B cell (primary cell): ENCODE results near the gene TECTA. TPM values are rescaled to one million over a fixed set of nuclear protein-coding genes. Genes with fewer than 3 reads are reported as not detected.

Source experiments
- ATAC-seq: fragments of 200-7000 bp; cut with Tn5 transposase; one replicate; pipeline ENCODE4 v1.10.0; 2021; ENCODE audit warnings: low read depth, mild to moderate bottlenecking, moderate number of reproducible peaks, moderate library complexity
- CTCF ChIA-PET: fragments of 350-600 bp; sonication (Branson Sonifier 250); formaldehyde crosslinking; loops from one replicate; lab custom pipeline; 2021; ENCODE audit warnings: antibody characterized with exemption, inconsistent platforms; lab: Charles Lee
- POLR2A ChIA-PET: fragments of 350-600 bp; sonication (Branson Sonifier 250); formaldehyde crosslinking; loops from one replicate; lab custom pipeline; 2021; ENCODE audit warnings: antibody characterized with exemption; lab: Charles Lee
- DNase-seq: peaks from one replicate; pipeline ENCODE4 v3.0.0; 2013
- H2AFZ ChIP-seq: 2 replicates; pipeline ENCODE4 v1.6.1; 2012; ENCODE audit warnings: mild to moderate bottlenecking, low read depth, low read length; ENCODE audit not compliant: insufficient read depth, poor library complexity, severe bottlenecking
- H3K27ac ChIP-seq, 2 donors: 1 replicate in 1 of 2; 2 replicates in 1 of 2; pipeline ENCODE4 v1.5.1; 2012 to 2013; ENCODE audit warnings: low read length in 2 of 2, mild to moderate bottlenecking in 2 of 2, moderate library complexity in 1 of 2
- H3K27me3 ChIP-seq, 4 experiments: fragments of 200-600 bp in 1 of 4; sonication (generic) in 1 of 4; replicated peaks in 1 of 4; 1 replicate in 2 of 4; 2 replicates in 2 of 4; pipeline versions ENCODE4 v1.6.1 to v1.7.0; 2013 to 2016; ENCODE audit warnings: low read length in 3 of 4, mild to moderate bottlenecking in 2 of 4, mixed read lengths in 1 of 4, moderate library complexity in 1 of 4; ENCODE audit not compliant: insufficient read depth in 4 of 4, control insufficient read depth in 3 of 4; ENCODE audit errors: control extremely low read depth in 1 of 4
- H3K36me3 ChIP-seq, 2 experiments: replicated peaks in 1 of 2; 1 replicate in 1 of 2; 2 replicates in 1 of 2; pipeline versions ENCODE4 v1.6.1 to v1.7.1; 2013; ENCODE audit warnings: low read length in 1 of 2; ENCODE audit not compliant: insufficient read depth in 2 of 2, control insufficient read depth in 1 of 2; ENCODE audit errors: control extremely low read depth in 1 of 2, extremely low read depth in 1 of 2
- H3K4me1 ChIP-seq, 2 donors: fragments of 200-600 bp in 1 of 2; sonication (generic) in 1 of 2; 1 replicate in 1 of 2; 2 replicates in 1 of 2; pipeline versions ENCODE4 v1.5.1 to v1.6.1; 2013 to 2017; ENCODE audit warnings: low read length in 2 of 2; ENCODE audit not compliant: control insufficient read depth in 2 of 2, insufficient read depth in 2 of 2
- H3K4me2 ChIP-seq: replicated peaks from 2 replicates; pipeline ENCODE3; 2012; ENCODE audit warnings: mild to moderate bottlenecking, low read depth, low read length; ENCODE audit not compliant: poor library complexity, severe bottlenecking
- H3K4me3 ChIP-seq, 5 experiments: fragments of 200-600 bp in 1 of 5; sonication (generic) in 1 of 5; 1 replicate in 3 of 5; 2 replicates in 2 of 5; pipeline versions ENCODE4 v1.5.1 to v1.7.0; 2011 to 2016; ENCODE audit warnings: low read length in 4 of 5, mild to moderate bottlenecking in 4 of 5, low read depth in 2 of 5, control low read depth in 1 of 5, moderate library complexity in 1 of 5; ENCODE audit not compliant: insufficient read depth in 1 of 5; ENCODE audit errors: control extremely low read depth in 1 of 5, extremely low read depth in 1 of 5
- H3K79me2 ChIP-seq: fragments of 200-600 bp; sonication (generic); one replicate; pipeline ENCODE4 v1.6.0; 2016; ENCODE audit warnings: low read length; ENCODE audit not compliant: control insufficient read depth, insufficient read depth
- H3K9ac ChIP-seq: fragments of 200-600 bp; sonication (generic); 2 replicates; pipeline ENCODE4 v1.6.1; 2017; ENCODE audit warnings: mild to moderate bottlenecking, low read length, moderate library complexity
- H3K9me3 ChIP-seq, 3 donors: one replicate each; pipeline versions ENCODE4 v1.6.1 to v1.7.1; 2013; ENCODE audit warnings: low read length in 2 of 3; ENCODE audit not compliant: control insufficient read depth in 2 of 3, insufficient read depth in 1 of 3; ENCODE audit errors: control extremely low read depth in 1 of 3
- H4K20me1 ChIP-seq: 2 replicates; pipeline ENCODE4 v1.6.0; 2012; ENCODE audit warnings: mild to moderate bottlenecking, low read length; ENCODE audit not compliant: insufficient read depth, control insufficient read depth, poor library complexity, severe bottlenecking
- H3K27ac Mint-ChIP-seq: one replicate; pipeline ENCODE4 v1.8.0; 2021; ENCODE audit warnings: mixed read lengths
- H3K27me3 Mint-ChIP-seq: one replicate; pipeline ENCODE4 v1.8.0; 2021; ENCODE audit warnings: mixed read lengths
- H3K4me1 Mint-ChIP-seq: one replicate; pipeline ENCODE4 v1.8.0; 2021; ENCODE audit warnings: mixed read lengths
- H3K4me3 Mint-ChIP-seq: one replicate; pipeline ENCODE4 v1.8.0; 2021; ENCODE audit warnings: mixed read lengths
- H3K9me3 Mint-ChIP-seq: one replicate; pipeline ENCODE4 v1.8.0; 2022; ENCODE audit warnings: mixed read lengths; ENCODE audit not compliant: insufficient read depth
- CTCF ChIP-seq: fragments of 200-600 bp; IDR thresholded peaks from one replicate; pipeline ENCODE4 v1.8.0; 2022; ENCODE audit warnings: antibody characterized with exemption, mild to moderate bottlenecking
- EZH2 ChIP-seq: IDR thresholded peaks from 2 replicates; pipeline ENCODE4 v1.6.1; 2012; ENCODE audit warnings: borderline replicate concordance, low read depth, mild to moderate bottlenecking, moderate library complexity, low read length; ENCODE audit not compliant: insufficient read depth, poor library complexity, severe bottlenecking
- WGBS: methylation state at CpG from one replicate; pipeline ENCODE4 v1.1.5; 2013; ENCODE audit warnings: missing lambda C conversion rate; ENCODE audit not compliant: insufficient coverage; 5-methylcytosine and 5-hydroxymethylcytosine counted together
- intact Hi-C: fragments of 100-400 bp; cut with micrococcal nuclease; formaldehyde crosslinking; loops from one replicate; pipeline ENCODE4 v1.10.0; 2022
- polyA minus RNA-seq: library from RNA; depleted of rRNA, polyadenylated mRNA; stranded (reverse); fragments of >200 nt; gene quantifications from 2 replicates; pipeline ENCODE4 v1.2.3, GENCODE V29; 2012
- polyA plus RNA-seq: library from polyadenylated mRNA; depleted of rRNA; stranded (reverse); fragments of >200 nt; gene quantifications from 2 replicates; pipeline ENCODE4 v1.2.3, GENCODE V29; 2012
- total RNA-seq, 2 donors: library from RNA; stranded (reverse); fragments of 120-200 nt in 1 of 2; gene quantifications; 1 replicate in 1 of 2; 2 replicates in 1 of 2; pipeline versions ENCODE4 v1.2.3 to v1.2.4, GENCODE V29; 2013 to 2022

TECTA gene, protein sequence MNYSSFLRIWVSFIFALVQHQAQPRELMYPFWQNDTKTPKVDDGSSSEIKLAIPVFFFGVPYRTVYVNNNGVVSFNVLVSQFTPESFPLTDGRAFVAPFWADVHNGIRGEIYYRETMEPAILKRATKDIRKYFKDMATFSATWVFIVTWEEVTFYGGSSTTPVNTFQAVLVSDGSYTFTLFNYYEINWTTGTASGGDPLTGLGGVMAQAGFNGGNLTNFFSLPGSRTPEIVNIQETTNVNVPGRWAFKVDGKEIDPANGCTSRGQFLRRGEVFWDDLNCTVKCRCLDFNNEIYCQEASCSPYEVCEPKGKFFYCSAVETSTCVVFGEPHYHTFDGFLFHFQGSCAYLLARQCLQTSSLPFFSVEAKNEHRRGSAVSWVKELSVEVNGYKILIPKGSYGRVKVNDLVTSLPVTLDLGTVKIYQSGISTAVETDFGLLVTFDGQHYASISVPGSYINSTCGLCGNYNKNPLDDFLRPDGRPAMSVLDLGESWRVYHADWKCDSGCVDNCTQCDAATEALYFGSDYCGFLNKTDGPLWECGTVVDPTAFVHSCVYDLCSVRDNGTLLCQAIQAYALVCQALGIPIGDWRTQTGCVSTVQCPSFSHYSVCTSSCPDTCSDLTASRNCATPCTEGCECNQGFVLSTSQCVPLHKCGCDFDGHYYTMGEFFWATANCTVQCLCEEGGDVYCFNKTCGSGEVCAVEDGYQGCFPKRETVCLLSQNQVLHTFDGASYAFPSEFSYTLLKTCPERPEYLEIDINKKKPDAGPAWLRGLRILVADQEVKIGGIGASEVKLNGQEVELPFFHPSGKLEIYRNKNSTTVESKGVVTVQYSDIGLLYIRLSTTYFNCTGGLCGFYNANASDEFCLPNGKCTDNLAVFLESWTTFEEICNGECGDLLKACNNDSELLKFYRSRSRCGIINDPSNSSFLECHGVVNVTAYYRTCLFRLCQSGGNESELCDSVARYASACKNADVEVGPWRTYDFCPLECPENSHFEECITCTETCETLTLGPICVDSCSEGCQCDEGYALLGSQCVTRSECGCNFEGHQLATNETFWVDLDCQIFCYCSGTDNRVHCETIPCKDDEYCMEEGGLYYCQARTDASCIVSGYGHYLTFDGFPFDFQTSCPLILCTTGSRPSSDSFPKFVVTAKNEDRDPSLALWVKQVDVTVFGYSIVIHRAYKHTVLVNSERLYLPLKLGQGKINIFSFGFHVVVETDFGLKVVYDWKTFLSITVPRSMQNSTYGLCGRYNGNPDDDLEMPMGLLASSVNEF (N-terminal part only)
- 0.41 and 0.47 TPM in 2 replicates for total RNA-seq
- 0.14 TPM for total RNA-seq (2013)
- 0.33 and 0.51 TPM in 2 replicates for polyA plus RNA-seq
- 0.17 and 0.78 TPM in 2 replicates for polyA minus RNA-seq

DNA sequence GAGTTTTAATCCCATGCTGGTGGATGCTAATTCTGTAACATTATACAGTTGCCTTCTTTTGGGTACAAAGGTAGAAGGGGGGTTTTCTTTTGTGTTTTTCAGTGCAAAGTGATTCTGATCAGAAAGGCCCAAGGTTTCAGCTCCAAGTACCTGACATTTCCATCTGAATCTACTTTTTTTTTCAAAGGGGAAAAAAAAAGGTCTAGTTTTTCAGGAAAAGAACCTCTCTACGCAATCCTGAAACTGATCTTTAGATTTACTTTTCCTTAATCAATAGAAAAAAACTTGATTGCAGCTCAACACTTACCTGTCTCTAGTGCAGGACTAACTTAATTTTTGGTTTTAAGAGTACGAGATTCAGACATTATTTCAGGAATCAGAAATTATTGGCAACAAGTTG lies at the start of gene TECTA:
Gene TECTA (plus strand): TSS at position 301 of the 400 bp plus-strand sequence. CDS start 1,423 bp downstream, outside the sequence.
- DNase-seq, result no peak
- no peak within 1 kb of the TSS for H3K9ac ChIP-seq
- POLR2A ChIA-PET, result no interaction called here
- Mint-ChIP-seq H3K27me3 (peaks cover 2% of the 10 kb centered on the region), H3K4me1 (no peaks in the 10 kb centered on the region), H3K9me3 (no peaks in the 10 kb centered on the region), H3K4me3 (no peak within 1 kb of the TSS), H3K27ac (no peak within 1 kb of the TSS)
- intact Hi-C loops, result no loop called here
- no peak within 1 kb of the TSS for H3K4me2 ChIP-seq
- no CpG with 5 or more reads among the region's 2 CpGs for WGBS
- no peak within 1 kb of the TSS for H3K27ac ChIP-seq
- no peaks in the 10 kb centered on the region for H3K27me3 ChIP-seq
- no peaks in the 10 kb centered on the region for H3K9me3 ChIP-seq
- no peaks in the 10 kb centered on the region for H4K20me1 ChIP-seq
- no peaks in the 10 kb centered on the region for H3K36me3 ChIP-seq
- CTCF ChIA-PET, result no interaction called here
- H3K4me3 ChIP-seq, result no peak within 1 kb of the TSS
- no peak for ATAC-seq
- no peaks in the 10 kb centered on the region for H3K4me1 ChIP-seq
- no peak for TF ChIP-seq CTCF
- no peak for TF ChIP-seq EZH2
- no peaks in the 10 kb centered on the region for H3K79me2 ChIP-seq
- H2AFZ ChIP-seq, result no peak within 1 kb of the TSS
